Measurements from ENCODE around the gene ARID1B.

Gene ARID1B

DNA sequence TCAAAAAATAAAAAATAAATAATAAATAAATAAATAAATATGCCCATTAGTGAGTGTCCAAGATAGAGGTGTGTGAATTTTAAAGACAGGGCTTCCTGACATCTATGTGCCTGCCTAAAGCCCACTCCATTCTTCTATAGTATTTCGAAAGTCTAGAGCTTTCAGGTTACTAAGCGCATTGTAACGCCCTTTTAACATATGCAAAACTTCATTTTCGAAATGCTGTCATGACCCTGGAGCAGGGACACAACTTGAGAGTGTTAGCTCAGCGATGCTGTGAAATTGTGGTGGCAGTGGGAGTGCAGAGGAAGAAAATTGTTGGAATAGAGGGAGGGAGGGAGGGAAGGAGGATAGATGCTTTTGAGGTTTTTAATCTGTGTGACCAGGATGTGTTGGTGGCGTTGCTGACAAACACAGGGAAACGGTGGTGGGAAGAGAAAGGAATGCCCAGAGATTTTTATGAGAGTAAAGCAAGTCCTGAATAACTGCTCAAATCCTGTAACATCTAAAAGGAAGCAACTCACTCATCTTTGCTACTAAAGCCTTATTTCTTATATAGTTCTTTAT, 169.3 kb downstream of the ARID1B start:
- H3K4me3 ChIP-seq (ENCODE audit: low read depth in 1 of 2, low read length in 1 of 2): no peak overlapping the region
- H3K4me1 ChIP-seq (ENCODE audit: control insufficient read depth in 1 of 2, insufficient read depth in 1 of 2, low read depth in 1 of 2, low read length in 1 of 2): peaks cover 3 to 23% of the 10 kb centered on the region in 2 experiments
- no peak for TF ChIP-seq CTCF (IDR thresholded peaks at IDR 0.05)
- no peaks in the 10 kb centered on the region for H3K36me3 ChIP-seq
- no peaks in the 10 kb centered on the region for H3K9me3 ChIP-seq
- no peak overlapping the region for H3K27ac ChIP-seq
- H3K27me3 ChIP-seq: no peaks in the 10 kb centered on the region

DNA sequence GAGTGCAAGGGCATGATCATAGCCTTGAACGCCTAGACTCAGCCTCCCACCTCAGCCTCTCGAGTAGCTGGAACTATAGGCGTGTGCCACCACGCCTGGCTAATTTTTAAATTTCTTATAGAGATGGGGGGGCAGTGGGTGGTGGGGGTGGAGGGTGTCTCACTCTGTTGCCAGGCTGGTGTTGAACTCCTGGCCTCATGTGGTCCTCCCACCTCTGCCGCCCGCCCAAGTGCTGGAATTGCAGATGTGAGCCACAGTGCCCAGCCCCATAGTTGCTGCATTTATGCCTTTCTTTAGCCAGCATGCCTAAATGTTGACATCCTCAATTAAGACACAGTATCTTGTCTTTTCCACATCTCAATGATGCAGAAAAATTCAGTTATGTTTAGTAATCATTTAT, 171.1 kb downstream of the ARID1B start:
- TF ChIP-seq CTCF (IDR thresholded peaks at IDR 0.05): no peak
- no peaks in the 10 kb centered on the region for H3K36me3 ChIP-seq
- H3K9me3 ChIP-seq: no peaks in the 10 kb centered on the region
- no peaks in the 10 kb centered on the region for H3K27me3 ChIP-seq
- H3K4me3 ChIP-seq (ENCODE audit: low read depth in 1 of 2, low read length in 1 of 2): no peak overlapping the region
- no peak overlapping the region for H3K27ac ChIP-seq
- peaks cover 3 to 23% of the 10 kb centered on the region in 2 experiments for H3K4me1 ChIP-seq (ENCODE audit: control insufficient read depth in 1 of 2, insufficient read depth in 1 of 2, low read depth in 1 of 2, low read length in 1 of 2)

DNA sequence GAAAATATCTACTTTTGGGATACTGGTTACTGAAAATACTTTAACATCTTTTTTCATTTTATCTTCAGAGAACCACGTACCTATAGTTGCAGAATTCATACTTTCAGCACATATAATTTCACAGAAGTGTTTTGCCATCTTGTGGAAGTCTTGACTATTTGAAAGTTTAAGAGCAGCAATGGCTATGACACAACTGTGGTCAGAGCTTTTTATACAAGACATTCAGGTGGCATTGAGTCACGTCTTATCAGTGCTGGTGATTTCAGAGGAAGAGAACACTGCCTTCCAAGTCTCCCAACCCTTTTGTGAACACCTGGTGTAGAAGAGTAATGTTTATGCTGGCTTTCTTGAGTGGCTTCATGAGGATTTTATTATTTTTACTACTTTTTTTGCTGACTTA, 171.6 kb downstream of the ARID1B start:
- Histone ChIP-seq H3K36me3 (no peaks in the 10 kb centered on the region), H3K4me3 (ENCODE audit: low read depth in 1 of 2, low read length in 1 of 2) (no peak overlapping the region), H3K4me1 (ENCODE audit: control insufficient read depth in 1 of 2, insufficient read depth in 1 of 2, low read depth in 1 of 2, low read length in 1 of 2) (peaks cover 3 to 26% of the 10 kb centered on the region in 2 experiments), H3K27me3 (no peaks in the 10 kb centered on the region), H3K27ac (no peak overlapping the region), H3K9me3 (no peaks in the 10 kb centered on the region)
- TF ChIP-seq CTCF (IDR thresholded peaks at IDR 0.05): no peak

- Histone ChIP-seq H3K4me3 (ENCODE audit: low read depth in 1 of 2, low read length in 1 of 2) (no peak overlapping the region), H3K27ac (no peak overlapping the region), H3K9me3 (no peaks in the 10 kb centered on the region), H3K27me3 (no peaks in the 10 kb centered on the region), H3K36me3 (no peaks in the 10 kb centered on the region), H3K4me1 (ENCODE audit: control insufficient read depth in 1 of 2, insufficient read depth in 1 of 2, low read depth in 1 of 2, low read length in 1 of 2) (peaks cover 3 to 26% of the 10 kb centered on the region in 2 experiments)
- TF ChIP-seq CTCF (IDR thresholded peaks at IDR 0.05): no peak
Observed at GRCh38 chr6:156949376-156949775, 172.2 kb downstream of the ARID1B start.

GRCh38 chr6:156950084-156950483, 172.9 kb downstream of the ARID1B start:
- no peaks in the 10 kb centered on the region for H3K36me3 ChIP-seq
- no peak overlapping the region for H3K27ac ChIP-seq
- peaks cover 3 to 30% of the 10 kb centered on the region in 2 experiments for H3K4me1 ChIP-seq (ENCODE audit: control insufficient read depth in 1 of 2, insufficient read depth in 1 of 2, low read depth in 1 of 2, low read length in 1 of 2)
- no peak for TF ChIP-seq CTCF (IDR thresholded peaks at IDR 0.05)
- H3K27me3 ChIP-seq: no peaks in the 10 kb centered on the region
- H3K9me3 ChIP-seq: no peaks in the 10 kb centered on the region
- no peak overlapping the region for H3K4me3 ChIP-seq (ENCODE audit: low read depth in 1 of 2, low read length in 1 of 2)

DNA sequence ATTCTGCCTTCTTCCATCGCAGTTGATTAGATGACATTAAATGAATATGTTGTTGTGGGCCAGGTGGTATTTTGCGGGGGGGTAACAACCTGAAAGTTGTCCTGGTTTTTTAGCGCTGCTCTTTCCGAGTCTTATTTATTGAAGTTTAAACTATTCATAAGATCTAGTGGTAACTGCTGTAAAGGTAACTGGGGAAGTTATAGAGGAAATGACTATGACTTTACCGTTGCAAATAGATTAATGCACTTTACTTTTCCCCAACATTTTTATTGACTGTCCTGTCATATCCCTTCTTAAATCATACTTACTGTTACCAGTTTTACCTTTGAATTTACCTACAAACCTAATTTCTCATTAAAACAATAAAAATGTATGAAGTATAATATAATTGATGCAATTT, 173.4 kb downstream of the ARID1B start:
- TF ChIP-seq CTCF (IDR thresholded peaks at IDR 0.05): no peak
- no peak overlapping the region for H3K4me3 ChIP-seq (ENCODE audit: low read depth in 1 of 2, low read length in 1 of 2)
- no peaks in the 10 kb centered on the region for H3K36me3 ChIP-seq
- H3K9me3 ChIP-seq: no peaks in the 10 kb centered on the region
- no peaks in the 10 kb centered on the region for H3K27me3 ChIP-seq
- H3K4me1 ChIP-seq (ENCODE audit: control insufficient read depth in 1 of 2, insufficient read depth in 1 of 2, low read depth in 1 of 2, low read length in 1 of 2): peaks cover 5 to 35% of the 10 kb centered on the region in 2 experiments
- H3K27ac ChIP-seq: no peak overlapping the region

Measured in neutrophil (primary cell).